ENCODE data around the gene MGAT4C.
A peak's percentile ranks its signal among the peaks of the same experiment; 100 is the strongest.
"Not testable (repeated sequence)": the region's sequence is repeated elsewhere in the genome, so short reads cannot be mapped to it uniquely, and the experiment has no call there.

Gene MGAT4C

DNA sequence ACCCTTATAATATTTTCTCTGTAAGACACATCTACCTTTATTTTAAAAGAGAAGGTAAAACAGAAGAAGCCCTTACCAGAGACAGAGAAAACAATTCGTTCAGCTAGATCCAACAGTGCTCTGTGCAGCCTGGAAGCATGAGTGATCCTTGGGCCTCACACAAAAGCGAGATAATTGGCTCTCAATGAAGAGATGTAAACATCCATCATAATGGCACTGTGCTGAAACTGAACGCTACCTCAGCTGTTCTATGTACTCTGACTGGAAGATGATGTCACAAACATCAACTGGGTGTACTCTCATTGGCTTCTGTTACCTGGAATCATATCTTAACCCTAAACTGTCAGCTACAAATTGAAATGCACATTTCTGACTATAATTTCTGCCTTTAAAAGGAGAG, at the start of gene MGAT4C:
Gene MGAT4C, minus strand, starts transcription at position 229 of the 400 bp plus-strand sequence.
- peak; percentile 47 to 72 for DNase-seq

- DNase-seq = not testable (repeated sequence)
Observed at GRCh38 chr12:86296396-86296795, 40.2 kb upstream of the MGAT4C start.

DNA sequence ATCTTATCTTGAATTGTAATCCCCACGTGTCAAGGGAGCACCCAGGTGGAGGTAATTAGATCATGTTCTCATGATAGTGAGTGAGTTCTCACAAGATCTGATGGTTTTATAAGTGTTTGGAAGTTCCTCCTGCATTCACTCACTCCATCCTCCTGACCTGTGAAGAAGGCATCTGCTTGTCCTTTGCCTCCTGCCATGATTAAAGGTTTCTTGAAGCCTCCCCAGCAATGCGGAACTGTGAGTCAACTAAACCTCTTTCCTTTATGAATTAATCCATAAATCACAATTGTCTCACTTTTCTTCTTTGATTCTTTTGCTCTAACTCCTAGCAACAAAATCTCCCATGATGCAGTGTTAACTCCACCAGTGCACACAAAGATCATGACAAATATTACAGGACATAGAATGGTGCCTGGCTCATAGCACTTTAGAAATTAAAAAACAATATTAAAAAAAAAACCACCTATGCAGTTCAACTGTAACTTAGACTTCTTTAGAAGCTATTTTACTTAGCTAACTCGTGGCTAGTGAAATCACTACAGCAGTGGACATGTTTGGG, 37.6 kb upstream of the MGAT4C start:
- DNase-seq = no peak

GRCh38 chr12:86292480-86292879, 36.3 kb upstream of the MGAT4C start:
- no peak for DNase-seq

- no peak for DNase-seq
Observed at GRCh38 chr12:86290615-86291014, 34.4 kb upstream of the MGAT4C start.

DNA sequence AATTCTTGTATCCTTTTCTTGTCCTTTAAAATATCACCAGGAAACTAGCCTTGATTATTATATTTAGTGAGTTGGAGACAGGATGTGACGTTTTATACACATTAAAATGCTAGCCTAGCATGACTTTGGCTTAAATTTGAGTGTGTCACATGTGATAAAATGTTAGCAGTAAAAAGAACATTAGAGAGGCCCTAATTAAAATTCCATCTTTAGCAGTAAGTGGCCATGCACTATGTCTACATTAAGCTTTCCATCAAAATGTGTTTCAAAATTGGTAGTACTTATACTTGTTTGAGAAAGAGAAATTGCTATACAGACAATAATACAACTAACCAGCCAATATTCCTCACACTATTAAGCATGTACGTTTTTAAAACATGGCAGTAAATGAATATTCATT, 29.9 kb upstream of the MGAT4C start:
- DNase-seq = no peak

- no peak for DNase-seq
Observed at GRCh38 chr12:86283620-86284019, 27.4 kb upstream of the MGAT4C start.

GRCh38 chr12:86275356-86275755, 19.2 kb upstream of the MGAT4C start:
- no peak for DNase-seq

DNA sequence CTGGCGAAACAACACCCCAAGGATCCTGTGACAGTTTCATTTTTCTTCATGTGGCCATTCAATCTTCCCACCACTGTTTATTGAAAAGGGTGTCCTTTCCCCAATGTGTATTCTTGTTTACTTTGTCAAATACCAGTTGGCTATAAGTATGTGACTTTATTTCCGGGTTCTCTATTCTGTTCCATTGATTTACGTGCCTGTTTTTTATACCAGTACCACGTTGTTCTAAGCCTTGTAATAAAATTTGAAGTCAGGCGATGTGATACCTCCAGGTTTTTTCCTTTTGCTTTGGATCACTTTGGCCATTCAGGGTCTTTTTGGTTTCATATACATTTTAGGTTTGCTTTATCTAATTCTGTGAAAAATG, 9.1 kb upstream of the MGAT4C start:
- DNase-seq = no peak

DNA sequence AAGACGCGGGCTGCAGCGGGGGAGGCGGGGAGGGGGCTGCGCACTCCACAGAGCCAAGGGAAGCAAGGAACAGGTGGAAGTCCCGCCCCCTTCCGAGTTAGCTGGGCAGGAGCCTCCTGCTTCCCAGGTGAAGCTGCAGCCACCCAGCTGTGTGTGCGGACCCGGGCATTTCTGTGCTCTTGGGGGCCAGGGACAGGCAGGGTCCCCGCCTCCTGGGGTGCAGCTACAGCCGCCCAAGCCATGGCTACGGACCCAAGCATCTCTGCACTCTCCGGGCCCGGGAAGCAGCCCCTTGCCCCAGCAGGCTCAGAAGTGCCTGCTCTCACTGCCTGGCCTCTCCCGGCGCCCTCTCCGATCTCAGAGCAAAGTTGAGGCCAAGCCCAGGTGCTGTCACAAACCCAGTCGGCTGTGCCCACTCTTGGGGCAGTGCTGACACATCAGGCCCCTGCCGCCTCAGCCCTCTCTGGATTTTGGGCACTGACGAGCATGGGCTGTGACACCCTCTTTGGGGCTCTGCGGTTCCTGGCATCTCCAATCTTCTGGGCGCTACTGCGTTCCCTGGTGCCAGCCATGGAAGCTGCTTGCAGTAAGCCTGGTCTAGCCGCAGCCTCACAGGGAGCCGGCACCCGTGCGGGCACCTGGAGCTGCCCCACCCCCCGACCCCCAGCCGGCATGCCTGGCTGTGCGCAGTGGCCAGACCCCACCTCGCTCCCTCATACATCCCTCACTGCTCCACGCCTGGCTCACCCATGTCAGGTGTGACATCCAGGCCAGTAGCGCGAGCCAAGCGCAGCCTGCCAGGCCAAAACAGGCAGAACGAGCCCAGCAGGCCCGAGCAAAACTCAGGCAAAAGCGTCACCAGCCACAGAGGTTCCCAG, 8.5 kb upstream of the MGAT4C start:
- DNase-seq = peak; percentile 65 to 66

DNA sequence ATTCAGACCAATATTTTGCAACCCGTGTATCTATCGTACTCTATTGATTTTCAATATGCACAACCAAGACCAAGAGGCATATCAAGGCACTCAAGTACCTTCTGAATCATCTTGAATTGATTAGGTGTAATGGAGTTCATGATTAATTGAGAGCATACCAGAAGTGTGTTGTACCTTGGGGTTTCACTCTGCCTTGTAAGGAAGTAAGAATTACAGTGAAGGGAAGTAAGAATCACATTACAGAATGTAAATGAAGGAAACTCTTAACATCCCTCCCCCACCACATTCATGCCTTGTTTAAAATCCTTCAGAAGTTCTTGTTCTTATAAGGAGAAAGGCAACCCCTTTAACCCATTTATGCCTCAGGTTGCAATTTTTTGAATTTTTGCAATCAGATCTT, 5.4 kb upstream of the MGAT4C start:
- no peak for DNase-seq

- DNase-seq = no peak
Observed at GRCh38 chr12:86261142-86261541, 5.0 kb upstream of the MGAT4C start.

- no peak for DNase-seq
Observed at GRCh38 chr12:86260183-86260582, 4.0 kb upstream of the MGAT4C start.

- DNase-seq = no peak
Observed at GRCh38 chr12:86257134-86257533, 943 bp upstream of the MGAT4C start.

- DNase-seq = no peak
Observed at GRCh38 chr12:86254399-86255107, 1.6 kb downstream of the MGAT4C start.

DNA sequence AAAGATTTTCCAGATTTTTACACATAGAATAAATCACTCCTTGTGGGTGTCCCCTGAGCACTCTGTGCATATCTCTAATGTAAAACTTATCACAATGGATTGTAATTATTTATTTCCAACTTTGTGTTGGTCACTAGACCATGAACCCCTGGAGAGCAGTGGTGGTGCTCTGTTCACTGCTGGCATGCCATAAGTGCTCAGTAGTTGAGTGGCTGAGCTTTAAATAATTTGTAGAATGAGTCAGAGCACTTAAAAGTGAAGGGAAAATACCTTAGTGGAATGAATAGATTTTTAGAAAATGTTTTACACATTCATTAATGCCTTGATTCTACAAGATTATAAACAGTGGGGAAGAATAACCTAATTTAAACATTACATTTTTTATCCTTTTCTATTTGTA, 6.3 kb downstream of the MGAT4C start:
- DNase-seq = no peak

DNA sequence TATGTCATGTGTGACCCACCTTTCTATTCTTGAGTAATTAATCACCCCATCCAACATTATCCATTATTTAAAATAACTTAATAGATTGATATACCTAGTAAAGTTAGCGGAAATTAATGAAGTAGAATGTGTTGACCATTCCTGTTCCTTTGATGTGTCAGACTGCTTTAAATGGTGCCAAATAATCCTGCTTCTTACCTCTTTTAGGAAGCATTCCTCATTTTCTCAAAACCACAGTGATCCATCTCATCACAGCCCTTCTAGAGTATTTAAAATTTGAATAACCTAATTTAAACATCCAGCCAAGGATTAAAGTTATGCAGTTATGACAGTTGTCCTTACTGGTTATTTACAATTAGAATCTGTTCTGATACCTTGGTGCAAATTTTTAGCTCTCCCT, 6.9 kb downstream of the MGAT4C start:
- DNase-seq = no peak

DNA sequence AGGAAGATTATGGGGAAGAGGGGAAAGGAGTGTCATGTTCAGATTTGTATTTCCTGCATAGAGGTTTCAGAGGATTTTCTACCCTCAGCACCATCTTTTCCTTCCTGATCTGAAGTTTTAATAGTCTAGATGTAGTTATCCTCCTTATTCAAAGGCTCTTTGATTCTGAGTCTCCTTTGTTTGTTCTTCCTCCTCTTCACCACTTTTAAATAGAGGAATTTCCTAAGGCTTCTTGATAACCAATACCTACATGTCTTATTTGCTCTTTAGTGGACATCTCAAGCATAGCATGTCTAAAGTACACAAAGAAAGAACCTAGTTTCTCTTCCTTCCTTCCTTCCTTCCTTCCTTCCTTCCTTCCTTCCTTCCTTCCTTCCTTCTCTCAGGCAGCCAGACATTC, 8.3 kb downstream of the MGAT4C start:
- no peak for DNase-seq

- DNase-seq = no peak
Observed at GRCh38 chr12:86241600-86241999, 14.6 kb downstream of the MGAT4C start.

GRCh38 chr12:86234316-86234855, 21.8 kb downstream of the MGAT4C start:
- no peak for DNase-seq

DNA sequence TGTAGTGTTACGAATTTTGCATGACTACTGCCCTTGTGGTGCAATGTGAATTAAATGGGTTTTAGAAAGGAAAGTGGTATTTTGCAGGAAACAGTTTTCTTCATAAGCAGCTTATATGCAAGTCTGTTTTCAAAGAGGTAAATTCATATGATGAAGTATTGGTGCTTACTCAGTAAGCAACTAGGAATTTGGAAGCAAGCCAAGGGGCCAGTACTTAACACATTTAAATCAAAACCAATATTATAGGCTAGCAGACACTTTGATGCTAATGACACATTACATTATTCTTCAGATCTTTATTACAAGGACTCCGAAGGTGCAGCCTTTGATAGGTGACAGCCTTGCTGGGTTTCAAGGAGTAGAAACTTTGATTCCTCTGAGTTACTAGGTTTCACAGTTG, 23.1 kb downstream of the MGAT4C start:
- no peak for DNase-seq

DNA sequence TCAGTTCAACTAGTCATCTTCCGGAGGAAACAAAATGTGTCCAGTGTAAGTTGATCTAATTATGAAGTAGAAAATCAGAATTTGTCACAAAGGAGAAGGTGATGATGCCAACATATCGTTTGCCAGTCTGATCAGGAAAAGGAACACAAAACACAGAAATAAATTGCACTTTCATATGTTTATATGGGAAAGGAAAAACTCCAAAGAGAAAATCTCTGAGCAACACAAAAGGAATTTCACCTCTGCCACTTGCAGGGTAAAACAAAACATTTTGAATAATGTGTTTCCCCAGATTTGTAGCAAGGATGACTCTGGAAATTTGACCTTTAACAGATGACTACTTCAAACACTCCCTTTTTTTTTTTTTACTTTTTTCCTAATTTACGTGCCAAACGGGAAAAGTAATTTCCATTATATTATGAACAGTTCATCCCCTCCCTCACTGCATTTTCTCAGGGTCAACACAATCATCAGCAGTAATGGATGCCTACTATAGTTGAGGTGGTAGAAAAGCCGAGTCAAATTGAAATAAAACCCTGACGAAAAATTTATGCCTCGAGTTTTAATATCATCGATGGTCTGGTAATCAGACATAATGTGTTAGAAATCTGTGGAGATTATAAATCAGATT, 25.6 kb downstream of the MGAT4C start:
- DNase-seq = no peak

DNA sequence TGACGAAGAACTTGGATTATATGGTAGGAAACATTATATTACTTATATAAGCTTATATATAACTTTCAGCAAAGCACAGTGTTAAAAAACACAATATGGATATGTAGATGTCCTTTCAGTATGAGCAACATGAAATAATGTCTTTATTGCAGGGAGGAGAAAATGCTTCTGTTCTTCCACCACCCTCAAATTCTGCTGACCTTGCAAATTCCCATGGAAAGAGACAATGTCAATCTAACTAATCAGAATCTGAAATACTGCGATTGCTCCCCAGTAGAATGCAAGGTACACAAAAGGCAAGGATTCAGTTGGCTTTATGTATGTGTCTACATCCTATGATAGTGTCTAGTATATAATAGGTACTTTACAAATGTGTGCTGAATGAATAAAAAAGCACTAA, 26.4 kb downstream of the MGAT4C start:
- no peak for DNase-seq

All from NCI-H187 (cell line).